ENCODE results near the gene SIDT2. TPM values are rescaled to one million over a fixed set of nuclear protein-coding genes. Genes with fewer than 3 reads are reported as not detected.
"Not testable (repeated sequence)": the region's sequence is repeated elsewhere in the genome, so short reads cannot be mapped to it uniquely, and the experiment has no call there.

Gene SIDT2
- 10 to 100 TPM; 69.8 to 76.3 (median 71.4) TPM for total RNA-seq
- long read RNA-seq, donor 1, full-length matches to known transcripts, result 2 of 27 reads
- long read RNA-seq, donor 1, partial matches to known transcripts, result 9 of 27 reads
- long read RNA-seq, donor 1, other reads (novel, unspliced or antisense), result 16 of 27 reads
- long read RNA-seq, donor 2, partial matches to known transcripts, result 19 of 30 reads
- long read RNA-seq, donor 2, other reads (novel, unspliced or antisense), result 11 of 30 reads

- Histone ChIP-seq H3K9me3 (no peaks in the 10 kb centered on the region), H3K36me3 (ENCODE audit: low read depth) (no peaks in the 10 kb centered on the region), H3K4me3 (peak within 1 kb of the TSS; percentile 72), H3K4me1 (ENCODE audit: low read depth) (peaks cover 41% of the 10 kb centered on the region)
- ATAC-seq (peak; percentile 90), DNase-seq (peak; percentile 95 to 98 (median 97))
- TF ChIP-seq, protein P1, sequence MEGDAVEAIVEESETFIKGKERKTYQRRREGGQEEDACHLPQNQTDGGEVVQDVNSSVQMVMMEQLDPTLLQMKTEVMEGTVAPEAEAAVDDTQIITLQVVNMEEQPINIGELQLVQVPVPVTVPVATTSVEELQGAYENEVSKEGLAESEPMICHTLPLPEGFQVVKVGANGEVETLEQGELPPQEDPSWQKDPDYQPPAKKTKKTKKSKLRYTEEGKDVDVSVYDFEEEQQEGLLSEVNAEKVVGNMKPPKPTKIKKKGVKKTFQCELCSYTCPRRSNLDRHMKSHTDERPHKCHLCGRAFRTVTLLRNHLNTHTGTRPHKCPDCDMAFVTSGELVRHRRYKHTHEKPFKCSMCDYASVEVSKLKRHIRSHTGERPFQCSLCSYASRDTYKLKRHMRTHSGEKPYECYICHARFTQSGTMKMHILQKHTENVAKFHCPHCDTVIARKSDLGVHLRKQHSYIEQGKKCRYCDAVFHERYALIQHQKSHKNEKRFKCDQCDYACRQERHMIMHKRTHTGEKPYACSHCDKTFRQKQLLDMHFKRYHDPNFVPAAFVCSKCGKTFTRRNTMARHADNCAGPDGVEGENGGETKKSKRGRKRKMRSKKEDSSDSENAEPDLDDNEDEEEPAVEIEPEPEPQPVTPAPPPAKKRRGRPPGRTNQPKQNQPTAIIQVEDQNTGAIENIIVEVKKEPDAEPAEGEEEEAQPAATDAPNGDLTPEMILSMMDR (IDR thresholded peaks at IDR 0.05), result no peak
- intact Hi-C loops (cut with DNase I, micrococcal nuclease), result no loop called here
These were observed at the start of gene SIDT2 for GRCh38 chr11:117178210-117179034. Gene SIDT2, plus strand, starts transcription at chr11:117178743. Its CDS starts 521 bp downstream, at chr11:117179264.

DNA sequence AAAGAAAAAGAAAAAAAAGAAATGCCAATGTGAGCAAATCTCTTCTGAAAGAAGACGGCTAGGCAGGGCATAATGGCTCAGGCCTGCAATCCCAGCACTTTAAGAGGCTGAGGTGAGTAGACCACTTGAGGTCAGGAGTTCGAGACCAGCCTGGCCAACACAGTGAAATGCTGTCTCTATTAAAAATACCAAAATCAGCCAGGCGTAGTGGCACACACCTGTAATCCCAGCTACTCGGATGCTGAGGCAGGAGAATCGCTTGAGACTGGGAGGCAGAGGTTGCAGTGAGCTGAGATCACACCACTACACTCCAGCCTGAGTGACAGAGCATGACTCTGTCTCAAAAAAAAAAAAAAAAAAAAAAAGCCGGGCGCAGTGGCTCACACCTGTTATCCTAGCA is 48.1 kb upstream of the SIDT2 start:
- H3K36me3 ChIP-seq (ENCODE audit: low read depth); DNase-seq; ATAC-seq; H3K4me1 ChIP-seq (ENCODE audit: low read depth); H3K9me3 ChIP-seq; H3K4me3 ChIP-seq: not testable (repeated sequence)
- intact Hi-C loops (cut with DNase I, micrococcal nuclease), result loop anchor here in 1 of 2 donors (5.0 kb wide), 1 partner anchor 77 kb away; no protein-coding TSS in a partner anchor

DNA sequence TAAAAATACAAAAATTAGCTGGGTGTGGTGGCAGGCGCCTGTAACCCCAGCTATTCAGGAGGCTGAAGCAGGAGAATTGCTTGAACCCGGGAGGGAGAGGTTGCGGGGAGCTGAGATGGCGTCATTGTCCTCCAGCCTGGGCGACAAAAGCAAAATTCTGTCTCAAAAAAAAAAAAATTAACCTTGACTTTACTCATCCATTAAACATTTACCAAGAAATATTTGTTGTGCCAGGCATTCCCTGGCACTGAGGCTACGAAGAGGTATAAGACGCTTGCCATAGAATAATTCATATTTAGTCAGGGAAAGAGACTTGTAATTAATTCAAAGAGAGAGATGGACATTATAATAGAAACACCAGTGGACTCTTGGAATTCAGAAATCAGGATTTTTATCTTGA is 47.7 kb upstream of the SIDT2 start:
- Histone ChIP-seq H3K36me3 (ENCODE audit: low read depth) (no peaks in the 10 kb centered on the region), H3K9me3 (no peaks in the 10 kb centered on the region), H3K4me3 (no peak overlapping the region), H3K4me1 (ENCODE audit: low read depth) (no peaks in the 10 kb centered on the region)
- DNase-seq, result no peak
- TF ChIP-seq, protein P1 (IDR thresholded peaks at IDR 0.05), result no peak
- intact Hi-C loops (cut with DNase I, micrococcal nuclease), result loop anchor here in 1 of 2 donors (5.0 kb wide), 1 partner anchor 76 kb away; no protein-coding TSS in a partner anchor
- no peak for ATAC-seq

DNA sequence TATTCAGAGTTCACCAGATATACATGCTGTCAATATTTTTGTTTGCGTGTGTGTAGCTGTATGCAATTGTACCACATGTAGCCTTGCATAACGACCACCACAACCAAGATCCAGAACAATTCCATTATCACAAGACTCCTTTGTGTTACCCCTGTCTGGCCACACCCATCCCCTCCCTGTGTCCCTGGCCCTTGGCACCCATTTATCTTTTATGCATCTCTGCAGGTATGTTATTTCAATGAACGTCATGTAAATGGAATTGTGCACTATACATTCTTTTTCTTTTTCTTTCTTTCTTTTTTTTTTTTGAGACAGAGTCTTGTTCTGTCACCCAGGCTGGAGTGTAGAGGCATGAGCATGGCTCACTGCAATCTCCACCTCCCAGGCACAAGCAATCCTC is 44.1 kb upstream of the SIDT2 start:
- ATAC-seq (no peak), DNase-seq (no peak)
- TF ChIP-seq, protein P1 (IDR thresholded peaks at IDR 0.05), result no peak
- no peaks in the 10 kb centered on the region for H3K9me3 ChIP-seq
- H3K4me1 ChIP-seq (ENCODE audit: low read depth), result no peaks in the 10 kb centered on the region
- no peak overlapping the region for H3K4me3 ChIP-seq
- intact Hi-C loops (cut with DNase I, micrococcal nuclease), result loop anchor here in 1 of 2 donors (5.0 kb wide), 1 partner anchor 73 kb away; no protein-coding TSS in a partner anchor
- no peaks in the 10 kb centered on the region for H3K36me3 ChIP-seq (ENCODE audit: low read depth)

GRCh38 chr11:117134979-117135378 is 43.6 kb upstream of the SIDT2 start:
- not testable (repeated sequence) for H3K36me3 ChIP-seq (ENCODE audit: low read depth); H3K4me1 ChIP-seq (ENCODE audit: low read depth); ATAC-seq; DNase-seq; H3K9me3 ChIP-seq; H3K4me3 ChIP-seq
- intact Hi-C loops (cut with DNase I, micrococcal nuclease), result loop anchor here in 1 of 2 donors (5.0 kb wide), 1 partner anchor 72 kb away; no protein-coding TSS in a partner anchor

DNA sequence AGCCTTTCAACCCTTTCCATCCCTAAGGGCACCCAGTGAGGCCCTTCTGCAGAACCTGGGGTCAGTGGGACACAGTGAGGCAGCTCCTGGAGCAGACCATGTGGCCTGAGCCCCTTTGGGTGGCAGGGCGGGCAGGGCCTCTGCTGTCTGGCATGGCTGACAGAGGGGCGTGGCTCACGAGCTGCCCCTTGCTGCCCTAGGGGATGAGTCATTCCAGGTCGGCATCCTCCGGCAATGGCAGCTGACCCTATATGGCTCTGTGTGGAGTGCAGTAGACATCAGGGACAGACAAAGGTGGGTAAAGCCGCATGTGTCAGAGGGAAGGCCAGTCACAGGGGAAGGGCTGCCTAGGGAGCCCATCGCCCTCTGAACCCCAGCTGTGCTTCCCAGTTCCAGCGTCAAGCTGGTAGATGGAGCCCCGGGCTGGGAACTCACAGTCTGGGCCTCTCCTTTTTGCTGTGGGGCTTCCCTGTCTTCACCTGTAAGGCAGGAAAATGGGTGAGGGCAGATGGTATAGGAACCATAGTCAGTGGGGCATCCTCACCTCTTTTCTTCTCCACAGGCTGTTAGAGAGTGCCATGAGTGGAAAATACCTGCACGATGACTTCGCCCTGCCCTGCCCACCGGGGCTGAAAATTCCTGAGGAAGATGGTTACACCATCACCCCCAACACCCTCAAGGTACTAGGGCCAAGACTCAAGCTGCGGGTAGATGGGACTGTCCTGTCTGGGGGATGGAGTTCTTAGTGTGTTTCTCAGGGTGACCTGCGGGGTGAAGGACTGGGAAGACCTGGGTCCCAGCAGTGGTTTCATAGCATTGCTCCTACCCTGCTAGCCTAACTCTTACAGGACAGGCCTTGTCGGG is 41.1 kb upstream of the SIDT2 start:
- H3K4me1 ChIP-seq (ENCODE audit: low read depth); intact Hi-C loops (cut with DNase I, micrococcal nuclease); H3K36me3 ChIP-seq (ENCODE audit: low read depth); H3K9me3 ChIP-seq; H3K4me3 ChIP-seq; DNase-seq: not testable (repeated sequence)
- peak; percentile 51 for ATAC-seq
